GM23338 (cell line): ENCODE results near the gene RBL1. TPM values are rescaled to one million over a fixed set of nuclear protein-coding genes. Genes with fewer than 3 reads are reported as not detected.
"Not testable (repeated sequence)": the region's sequence is repeated elsewhere in the genome, so short reads cannot be mapped to it uniquely, and the experiment has no call there.

Source experiments
- ATAC-seq: fragments of 200-7000 bp; cut with Tn5 transposase; 3 replicates; pipeline ENCODE4 v1.9.1; 2020
- DNase-seq: peaks from one replicate; pipeline ENCODE4 v3.0.0-alpha.2; 2015; ENCODE audit warnings: low spot score
- H2AFZ ChIP-seq: fragments of 200-600 bp; sonication (generic); 2 replicates; pipeline ENCODE4 v1.8.0; 2016; ENCODE audit warnings: antibody characterized with exemption, mild to moderate bottlenecking, moderate library complexity
- H3F3A ChIP-seq: fragments of 200-600 bp; sonication (generic); replicated peaks from 2 replicates; pipeline ENCODE4 v1.8.0; 2017; ENCODE audit warnings: antibody characterized with exemption, mixed run types, low read depth
- H3K27ac ChIP-seq: fragments of 200-600 bp; sonication (generic); 2 replicates; pipeline ENCODE4 v1.6.1; 2016; ENCODE audit warnings: low read depth
- H3K27me3 ChIP-seq: fragments of 200-600 bp; sonication (generic); 2 replicates; pipeline ENCODE4 v1.8.0; 2016; ENCODE audit warnings: mild to moderate bottlenecking, mixed run types, moderate library complexity; ENCODE audit not compliant: insufficient read depth
- H3K36me3 ChIP-seq: fragments of 200-600 bp; sonication (generic); 2 replicates; pipeline ENCODE4 v1.8.0; 2016; ENCODE audit warnings: mild to moderate bottlenecking; ENCODE audit not compliant: insufficient read depth
- H3K4me1 ChIP-seq: fragments of 200-600 bp; sonication (generic); 2 replicates; pipeline ENCODE4 v1.8.0; 2016; ENCODE audit warnings: mild to moderate bottlenecking, moderate library complexity; ENCODE audit not compliant: insufficient read depth
- H3K4me2 ChIP-seq: fragments of 200-600 bp; sonication (generic); 2 replicates; pipeline ENCODE4 v1.7.1; 2017; ENCODE audit warnings: mixed run types
- H3K4me3 ChIP-seq: fragments of 200-600 bp; sonication (generic); 2 replicates; pipeline ENCODE4 v1.6.1; 2016; ENCODE audit warnings: mixed run types
- H3K79me2 ChIP-seq: fragments of 200-600 bp; sonication (generic); replicated peaks from 2 replicates; pipeline ENCODE4 v1.8.0; 2017; ENCODE audit warnings: mild to moderate bottlenecking; ENCODE audit not compliant: insufficient read depth
- H3K9me2 ChIP-seq: fragments of 200-600 bp; sonication (generic); 2 replicates; pipeline ENCODE4 v1.8.0; 2017; ENCODE audit not compliant: insufficient read depth
- H4K20me1 ChIP-seq: fragments of 200-600 bp; sonication (generic); replicated peaks from 2 replicates; pipeline ENCODE4 v1.8.0; 2017; ENCODE audit warnings: mild to moderate bottlenecking; ENCODE audit not compliant: insufficient read depth
- H3K27ac Mint-ChIP-seq: 2 replicates; pipeline ENCODE4 v1.8.0; 2020; ENCODE audit warnings: inconsistent platforms, mild to moderate bottlenecking, moderate library complexity, mixed read lengths
- H3K27me3 Mint-ChIP-seq: 3 replicates; pipeline ENCODE4 v1.8.0; 2022; ENCODE audit warnings: low read depth, mild to moderate bottlenecking, moderate library complexity, mixed read lengths, inconsistent platforms; ENCODE audit not compliant: insufficient read depth, poor library complexity
- H3K36me3 Mint-ChIP-seq: 3 replicates; pipeline ENCODE4 v1.8.0; 2021; ENCODE audit warnings: low read depth, mild to moderate bottlenecking, inconsistent platforms, moderate library complexity, mixed read lengths
- H3K4me1 Mint-ChIP-seq: 3 replicates; pipeline ENCODE4 v1.8.0; 2020; ENCODE audit warnings: mild to moderate bottlenecking, inconsistent platforms, mixed read lengths
- H3K4me3 Mint-ChIP-seq: 3 replicates; pipeline ENCODE4 v1.8.0; 2021; ENCODE audit warnings: moderate library complexity, mild to moderate bottlenecking, inconsistent platforms, mixed read lengths
- H3K9me3 Mint-ChIP-seq: 3 replicates; pipeline ENCODE4 v1.8.0; 2020; ENCODE audit warnings: moderate library complexity, mild to moderate bottlenecking, inconsistent platforms, mixed read lengths
- ETS1 ChIP-seq: IDR thresholded peaks from 2 replicates; pipeline ENCODE4 v1.6.1; 2016; ENCODE audit warnings: antibody characterized with exemption
- EZH2 ChIP-seq: fragments of 200-600 bp; sonication (generic); IDR thresholded peaks from one replicate; pipeline ENCODE4 v1.8.0; 2017; ENCODE audit warnings: antibody characterized with exemption, mild to moderate bottlenecking, low read depth; ENCODE audit not compliant: unreplicated experiment
- EZH2phosphoT487 ChIP-seq: fragments of 200-600 bp; sonication (generic); IDR thresholded peaks from one replicate; pipeline ENCODE4 v1.8.1; 2018; ENCODE audit warnings: antibody characterized with exemption; ENCODE audit not compliant: unreplicated experiment
- STAT1 ChIP-seq: IDR thresholded peaks from one replicate; pipeline ENCODE4 v1.6.1; 2016; ENCODE audit warnings: antibody characterized with exemption; ENCODE audit not compliant: unreplicated experiment
- ZNF114 ChIP-seq: fragments of 250-450 bp; sonication (Bioruptor Pico); IDR thresholded peaks from 2 replicates; pipeline ENCODE4 v1.5.0; 2020; ENCODE audit warnings: mild to moderate bottlenecking, moderate library complexity
- ZNF331 ChIP-seq: fragments of 250-450 bp; sonication (Bioruptor Pico); IDR thresholded peaks from 2 replicates; pipeline ENCODE4 v1.5.0; 2020; ENCODE audit warnings: low read depth, mild to moderate bottlenecking, moderate library complexity
- polyA plus RNA-seq: library from polyadenylated mRNA; unstranded; fragments of >200 nt; fragmentation: Nextera tagmentation; extraction: Ambion mirVana; gene quantifications from 2 replicates; pipeline ENCODE4 v1.2.1, GENCODE V29; 2016
- total RNA-seq: library from RNA; depleted of rRNA; stranded (reverse); fragments of >200 nt; shearing (Covaris generic); gene quantifications from 2 replicates; pipeline ENCODE4 v1.2.3, GENCODE V29; 2014

The RBL1 gene
- total and polyA plus RNA-seq, 2 experiments from 2014 or later: 6.4 to 12.6 TPM

DNA sequence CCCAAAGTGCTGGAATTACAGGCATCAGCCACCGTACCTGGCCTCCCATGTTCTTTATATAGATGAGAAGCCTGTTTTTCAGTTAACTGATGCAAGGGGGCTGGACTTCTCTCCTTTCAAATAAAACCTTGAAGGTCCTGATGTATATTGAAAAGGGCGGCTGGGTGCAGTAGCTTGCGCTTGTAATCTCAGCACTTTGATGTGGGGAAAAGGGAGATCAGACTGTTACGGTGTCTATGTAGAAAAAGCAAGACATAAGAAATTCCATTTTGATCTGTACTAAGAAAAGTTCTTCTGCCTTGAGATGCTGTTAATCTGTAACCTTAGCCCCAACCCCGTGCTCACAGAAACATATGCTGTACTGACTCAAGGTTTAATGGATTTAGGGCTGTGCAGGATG is 128.2 kb downstream of the RBL1 start:
- 0 out of 2 replicates have a peak overlapping the region, but pooled peaks have one; percentile 32 for H2AFZ ChIP-seq
- H3K27ac ChIP-seq: no peak overlapping the region
- peaks cover 4% of the 10 kb centered on the region; the same call in 1 of the 3 replicates for H3K4me1 Mint-ChIP-seq
- H3K4me3 ChIP-seq: no peak overlapping the region
- ATAC-seq (no peak), DNase-seq (no peak)
- no peak overlapping the region for H3K4me3 Mint-ChIP-seq
- 0 out of 2 replicates have a peak, but pooled peaks cover 4% of the 10 kb centered on the region for H3K4me1 ChIP-seq
- H3K36me3 ChIP-seq: 0 out of 2 replicates have a peak, but pooled peaks cover 2% of the 10 kb centered on the region
- no peaks in the 10 kb centered on the region for H3K9me2 ChIP-seq
- no peak overlapping the region for H3K27ac Mint-ChIP-seq
- peaks cover 6% of the 10 kb centered on the region for H3K9me3 Mint-ChIP-seq
- H3K36me3 Mint-ChIP-seq: peaks cover 4% of the 10 kb centered on the region
- no peak overlapping the region for H3K4me2 ChIP-seq
- no peaks in the 10 kb centered on the region for H3K79me2 ChIP-seq
- TF ChIP-seq EZH2 (no peak), ETS1 (no peak), EZH2phosphoT487 (no peak), STAT1 (no peak), ZNF114 (no peak), ZNF331 (no peak)
- H4K20me1 ChIP-seq: no peaks in the 10 kb centered on the region
- no peaks in the 10 kb centered on the region for H3F3A ChIP-seq
- H3K27me3 ChIP-seq: no peaks in the 10 kb centered on the region
- peaks cover 4% of the 10 kb centered on the region for H3K27me3 Mint-ChIP-seq

DNA sequence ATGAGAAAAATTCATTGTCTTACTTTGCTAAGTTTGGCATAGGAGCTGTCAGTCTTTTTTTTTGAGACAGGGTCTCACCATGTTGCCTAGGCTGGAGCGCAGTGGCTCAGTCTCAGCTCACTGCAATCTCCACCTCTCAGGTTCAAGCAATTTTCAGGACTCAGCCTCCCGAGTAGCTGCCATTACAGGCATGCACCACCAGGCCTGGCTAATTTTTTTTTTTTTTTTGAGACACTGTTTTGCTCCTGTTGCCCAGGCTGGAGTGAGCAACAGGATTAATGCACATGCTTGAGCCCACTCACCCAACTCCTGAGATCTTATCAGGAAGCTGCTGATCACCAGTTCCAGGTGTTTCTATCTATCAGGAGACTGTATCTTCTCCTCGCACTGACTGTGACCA is 128.8 kb downstream of the RBL1 start:
- not testable (repeated sequence) for H3K27me3 Mint-ChIP-seq, H3K4me3 Mint-ChIP-seq, DNase-seq, H3K4me1 ChIP-seq, H3K4me1 Mint-ChIP-seq, H3K27me3 ChIP-seq, H3K27ac ChIP-seq, H3K36me3 ChIP-seq, H3K9me2 ChIP-seq, H3K4me2 ChIP-seq, H3K79me2 ChIP-seq, H3K4me3 ChIP-seq, H2AFZ ChIP-seq, H3K27ac Mint-ChIP-seq, H4K20me1 ChIP-seq, H3F3A ChIP-seq
- Mint-ChIP-seq H3K9me3 (peaks cover 12% of the 10 kb centered on the region), H3K36me3 (peaks cover 11% of the 10 kb centered on the region)
- ATAC-seq: peak; percentile 47

GRCh38 chr20:36962354-36962941 is 133.3 kb downstream of the RBL1 start:
- H3K79me2 ChIP-seq, H2AFZ ChIP-seq, H3K4me3 ChIP-seq, H3F3A ChIP-seq, H3K4me2 ChIP-seq, H3K4me1 ChIP-seq, H3K9me2 ChIP-seq, H3K4me3 Mint-ChIP-seq, H3K4me1 Mint-ChIP-seq, H3K27me3 ChIP-seq, ATAC-seq, H4K20me1 ChIP-seq, H3K27me3 Mint-ChIP-seq, DNase-seq, H3K27ac ChIP-seq, H3K27ac Mint-ChIP-seq, H3K36me3 ChIP-seq: not testable (repeated sequence)
- peaks cover 20% of the 10 kb centered on the region for H3K36me3 Mint-ChIP-seq
- peaks cover 22% of the 10 kb centered on the region for H3K9me3 Mint-ChIP-seq
